ENCODE measurements around the gene PTPA. TPM values are rescaled to one million over a fixed set of nuclear protein-coding genes. Genes with fewer than 3 reads are reported as not detected.
A peak's percentile ranks its signal among the peaks of the same experiment; 100 is the strongest.

PTPA gene
- total and polyA plus RNA-seq, 2 experiments from 2014 or later = 60.9 to 72.3 TPM

DNA sequence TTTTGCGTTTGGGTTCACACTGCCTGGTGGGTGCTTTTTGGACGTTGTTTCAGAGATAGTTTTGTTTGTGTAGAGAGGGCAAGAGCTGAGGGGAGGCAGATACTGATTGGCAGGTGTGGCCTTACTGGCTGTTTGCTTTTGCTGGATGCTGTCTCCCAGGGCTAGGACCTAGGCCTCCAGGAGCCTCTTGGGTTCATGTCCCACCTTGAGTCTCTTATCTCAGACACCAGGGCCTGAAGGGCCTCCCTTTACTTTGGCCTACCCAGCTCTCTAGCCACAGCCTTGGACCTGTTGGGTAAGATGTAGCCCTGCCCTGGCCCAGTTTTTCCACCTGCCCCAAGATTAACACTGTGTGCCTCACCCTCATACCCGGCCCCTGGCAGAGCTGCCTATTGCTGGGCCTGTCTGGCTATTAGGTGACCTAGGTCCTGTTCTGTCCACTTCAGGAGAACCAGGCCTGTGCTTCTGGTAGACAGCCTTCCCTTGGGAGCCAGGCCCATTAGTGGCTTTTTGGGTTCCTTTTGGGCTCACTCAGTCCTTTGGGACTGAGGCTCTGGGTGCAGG is 13.4 kb downstream of the PTPA start:
- WGBS (ENCODE audit: low lambda C conversion rate, missing lambda C conversion rate) = 66% methylated on average over 3 of the region's 3 CpGs
- no peak for TF ChIP-seq EZH2 (IDR thresholded peaks at IDR 0.05; ENCODE audit: borderline replicate concordance)
- TF ChIP-seq, protein P1, sequence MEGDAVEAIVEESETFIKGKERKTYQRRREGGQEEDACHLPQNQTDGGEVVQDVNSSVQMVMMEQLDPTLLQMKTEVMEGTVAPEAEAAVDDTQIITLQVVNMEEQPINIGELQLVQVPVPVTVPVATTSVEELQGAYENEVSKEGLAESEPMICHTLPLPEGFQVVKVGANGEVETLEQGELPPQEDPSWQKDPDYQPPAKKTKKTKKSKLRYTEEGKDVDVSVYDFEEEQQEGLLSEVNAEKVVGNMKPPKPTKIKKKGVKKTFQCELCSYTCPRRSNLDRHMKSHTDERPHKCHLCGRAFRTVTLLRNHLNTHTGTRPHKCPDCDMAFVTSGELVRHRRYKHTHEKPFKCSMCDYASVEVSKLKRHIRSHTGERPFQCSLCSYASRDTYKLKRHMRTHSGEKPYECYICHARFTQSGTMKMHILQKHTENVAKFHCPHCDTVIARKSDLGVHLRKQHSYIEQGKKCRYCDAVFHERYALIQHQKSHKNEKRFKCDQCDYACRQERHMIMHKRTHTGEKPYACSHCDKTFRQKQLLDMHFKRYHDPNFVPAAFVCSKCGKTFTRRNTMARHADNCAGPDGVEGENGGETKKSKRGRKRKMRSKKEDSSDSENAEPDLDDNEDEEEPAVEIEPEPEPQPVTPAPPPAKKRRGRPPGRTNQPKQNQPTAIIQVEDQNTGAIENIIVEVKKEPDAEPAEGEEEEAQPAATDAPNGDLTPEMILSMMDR (IDR thresholded peaks at IDR 0.05; ENCODE audit: poor library complexity) = no peak
- no peak for TF ChIP-seq EZH2phosphoT487 (IDR thresholded peaks at IDR 0.05; ENCODE audit: low read depth, severe bottlenecking, unreplicated experiment)
- H3K36me3 ChIP-seq (replicated peaks; ENCODE audit: insufficient read depth, low read depth) = no peaks in the 10 kb centered on the region

GRCh38 chr9:129125478-129125877 is 14.3 kb downstream of the PTPA start:
- Histone ChIP-seq H3K36me3 (replicated peaks; ENCODE audit: insufficient read depth, low read depth) (no peaks in the 10 kb centered on the region), H3K4me3 (no peak overlapping the region), H4K20me1 (ENCODE audit: insufficient read depth, poor library complexity, severe bottlenecking) (no peaks in the 10 kb centered on the region), H3K9me3 (ENCODE audit: low read depth) (no peaks in the 10 kb centered on the region), H3K4me1 (ENCODE audit: insufficient read depth) (peaks cover 3% of the 10 kb centered on the region), H3K9me2 (replicated peaks; ENCODE audit: insufficient read depth) (no peaks in the 10 kb centered on the region), H3K79me2 (peaks cover 2% of the 10 kb centered on the region), H3K27ac (no peak overlapping the region), H3K27me3 (no peaks in the 10 kb centered on the region), H3K4me2 (no peak overlapping the region), H2AFZ (no peak overlapping the region)
- DNase-seq (ENCODE audit: low spot score) = no peak
- TF ChIP-seq EZH2 (IDR thresholded peaks at IDR 0.05; ENCODE audit: borderline replicate concordance) (no peak), EZH2phosphoT487 (IDR thresholded peaks at IDR 0.05; ENCODE audit: low read depth, severe bottlenecking, unreplicated experiment) (no peak)
- TF ChIP-seq, protein P1 (IDR thresholded peaks at IDR 0.05; ENCODE audit: poor library complexity) = no peak
- 89% methylated on average over 8 of the region's 8 CpGs for WGBS (ENCODE audit: low lambda C conversion rate, missing lambda C conversion rate)

More for the DNA sequence above, 13.4 kb downstream of the PTPA start:
- Histone ChIP-seq H3K4me3 (no peak overlapping the region), H3K9me2 (replicated peaks; ENCODE audit: insufficient read depth) (no peaks in the 10 kb centered on the region), H4K20me1 (ENCODE audit: insufficient read depth, poor library complexity, severe bottlenecking) (no peaks in the 10 kb centered on the region), H3K27me3 (no peaks in the 10 kb centered on the region), H3K9me3 (ENCODE audit: low read depth) (no peaks in the 10 kb centered on the region), H2AFZ (no peak overlapping the region), H3K27ac (peak overlapping the region; percentile 31), H3K4me1 (ENCODE audit: insufficient read depth) (peaks cover 3% of the 10 kb centered on the region), H3K4me2 (no peak overlapping the region), H3K79me2 (peaks cover 7% of the 10 kb centered on the region)
- DNase-seq (ENCODE audit: low spot score) = no peak

DNA sequence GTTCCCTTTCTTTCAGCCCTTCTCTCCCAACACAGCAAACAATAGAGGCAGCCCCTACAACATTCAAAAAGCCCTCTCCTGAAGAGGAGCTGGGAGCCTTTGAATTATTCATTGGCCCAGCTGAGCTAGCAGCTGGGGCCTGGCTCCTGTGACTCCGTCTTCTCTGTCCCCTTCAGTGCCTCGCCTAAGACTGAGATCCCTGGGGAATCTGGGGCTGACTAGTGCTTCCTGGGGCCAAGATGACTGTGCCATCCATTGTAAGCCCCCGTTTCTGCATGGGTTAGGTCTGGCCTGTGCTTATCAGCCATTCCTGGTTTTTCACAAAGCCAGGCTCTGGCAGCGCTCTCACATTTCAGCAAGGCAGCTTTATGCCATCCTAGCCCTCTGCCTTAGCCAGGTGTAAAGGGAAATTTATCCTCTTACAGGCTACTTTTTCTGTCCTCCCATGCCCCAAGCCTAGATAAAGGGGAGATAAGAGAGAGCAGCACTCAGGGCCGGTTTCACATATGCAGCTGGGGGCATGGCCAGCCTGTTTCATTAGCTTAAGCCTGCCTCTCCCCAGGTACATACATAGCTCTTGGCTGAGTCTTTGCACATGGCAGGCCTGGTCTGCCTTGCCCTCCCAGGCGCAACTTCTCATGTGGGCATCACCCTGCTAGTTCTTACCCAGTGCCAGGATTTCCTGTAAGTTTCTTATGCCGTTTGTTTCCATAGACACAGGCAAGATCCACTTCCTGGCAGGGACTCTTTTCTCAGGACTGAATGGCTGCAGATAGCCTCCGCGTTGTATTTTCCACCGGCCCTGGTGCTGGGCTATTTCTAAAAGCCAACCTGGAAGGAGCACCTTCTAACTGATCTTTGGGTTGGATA is 15.8 kb downstream of the PTPA start:
- H3K9me3 ChIP-seq (ENCODE audit: low read depth) = no peaks in the 10 kb centered on the region
- no peaks in the 10 kb centered on the region for H3K27me3 ChIP-seq
- no peak overlapping the region for H2AFZ ChIP-seq
- 70% methylated on average over 10 of the region's 10 CpGs for WGBS (ENCODE audit: low lambda C conversion rate, missing lambda C conversion rate)
- no peak overlapping the region for H3K4me3 ChIP-seq
- H3K4me1 ChIP-seq (ENCODE audit: insufficient read depth) = peaks cover 3% of the 10 kb centered on the region
- no peaks in the 10 kb centered on the region for H4K20me1 ChIP-seq (ENCODE audit: insufficient read depth, poor library complexity, severe bottlenecking)
- no peaks in the 10 kb centered on the region for H3K9me2 ChIP-seq (replicated peaks; ENCODE audit: insufficient read depth)
- H3K79me2 ChIP-seq = no peaks in the 10 kb centered on the region
- TF ChIP-seq, protein P1 (IDR thresholded peaks at IDR 0.05; ENCODE audit: poor library complexity) = no peak
- TF ChIP-seq EZH2 (IDR thresholded peaks at IDR 0.05; ENCODE audit: borderline replicate concordance) = no peak
- TF ChIP-seq EZH2phosphoT487 (IDR thresholded peaks at IDR 0.05; ENCODE audit: low read depth, severe bottlenecking, unreplicated experiment) = no peak
- no peak for DNase-seq (ENCODE audit: low spot score)
- H3K27ac ChIP-seq = no peak overlapping the region
- no peaks in the 10 kb centered on the region for H3K36me3 ChIP-seq (replicated peaks; ENCODE audit: insufficient read depth, low read depth)
- H3K4me2 ChIP-seq = no peak overlapping the region

Measured in hepatocyte (in vitro differentiated cells).